ENCODE results near the gene PIK3CA.
"Not testable (repeated sequence)": the region's sequence is repeated elsewhere in the genome, so short reads cannot be mapped to it uniquely, and the experiment has no call there.

PIK3CA gene

DNA sequence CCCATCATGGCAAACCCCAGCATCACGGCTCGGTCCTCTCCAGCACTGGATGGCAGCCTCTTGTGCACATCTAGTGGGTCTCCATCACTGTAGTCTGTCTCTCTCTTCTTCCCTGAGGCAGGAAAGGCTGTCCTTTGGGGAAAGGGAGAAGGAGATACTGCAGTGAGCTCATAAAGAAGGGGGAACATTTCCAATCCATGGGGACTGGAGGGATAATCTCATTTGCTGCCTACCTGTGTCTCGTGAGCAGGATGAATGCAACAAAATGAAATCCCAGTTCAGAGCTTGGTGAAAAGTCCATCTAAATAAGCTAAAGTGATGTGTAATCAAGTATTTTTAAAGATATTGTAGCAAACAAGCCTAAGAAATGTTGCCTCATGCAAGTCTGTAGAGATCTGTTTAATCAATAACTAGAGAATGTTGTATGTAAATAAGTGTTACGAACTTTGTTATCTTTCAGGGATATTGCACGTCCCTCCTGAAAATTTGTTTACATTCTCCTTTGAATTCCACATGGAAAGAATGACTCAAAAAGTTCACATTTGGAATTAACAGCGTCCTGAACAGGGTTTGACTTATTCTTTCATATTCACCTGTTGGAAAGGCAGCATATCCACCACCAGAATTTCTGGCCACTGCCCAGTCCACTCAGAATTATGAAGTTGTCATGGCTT lies 102.8 kb downstream of the PIK3CA start, which contains the start of gene KCNMB3:
Gene KCNMB3, minus strand, starts transcription at position 312 of the 674 bp plus-strand sequence. Its CDS starts 124 bp downstream, at position 188.
- ATAC-seq (no peak), DNase-seq (no peak)
- Mint-ChIP-seq H3K36me3 (ENCODE audit: low read depth) (no peaks in the 10 kb centered on the region), H3K4me1 (no peaks in the 10 kb centered on the region), H3K27ac (no peak within 1 kb of the TSS), H3K27me3 (no peaks in the 10 kb centered on the region), H3K4me3 (no peak within 1 kb of the TSS), H3K9me3 (no peaks in the 10 kb centered on the region)

GRCh38 chr3:179256813-179257212 lies 108.7 kb downstream of the PIK3CA start:
- Mint-ChIP-seq H3K27ac (no peak overlapping the region), H3K4me1 (peaks cover 17% of the 10 kb centered on the region), H3K36me3 (ENCODE audit: low read depth) (no peaks in the 10 kb centered on the region), H3K9me3 (peaks cover 4% of the 10 kb centered on the region), H3K27me3 (no peaks in the 10 kb centered on the region), H3K4me3 (no peak overlapping the region)
- DNase-seq = no peak
- ATAC-seq = no peak

DNA sequence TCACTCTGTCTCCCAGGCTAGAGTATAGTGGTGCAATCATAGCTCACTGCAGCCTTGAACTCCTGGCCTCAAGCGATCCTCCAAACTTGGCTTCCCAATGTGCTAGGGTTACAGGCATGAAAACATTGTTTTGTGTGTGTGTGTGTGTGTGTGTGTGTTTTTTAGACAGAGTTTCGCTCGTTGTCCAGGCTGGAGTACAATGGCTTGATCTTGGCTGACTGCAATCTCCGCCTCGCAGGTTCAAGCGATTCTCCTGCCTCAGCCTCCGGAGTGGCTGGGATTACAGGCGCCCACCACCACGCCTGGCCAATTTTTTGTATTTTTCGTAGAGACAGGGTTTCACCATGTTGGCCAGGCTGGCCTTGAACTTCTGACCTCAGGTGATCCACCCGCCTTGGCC lies 109.6 kb downstream of the PIK3CA start:
- DNase-seq; H3K36me3 Mint-ChIP-seq (ENCODE audit: low read depth); H3K27me3 Mint-ChIP-seq; ATAC-seq; H3K4me3 Mint-ChIP-seq; H3K9me3 Mint-ChIP-seq; H3K27ac Mint-ChIP-seq: not testable (repeated sequence)
- peaks cover 22% of the 10 kb centered on the region for H3K4me1 Mint-ChIP-seq

DNA sequence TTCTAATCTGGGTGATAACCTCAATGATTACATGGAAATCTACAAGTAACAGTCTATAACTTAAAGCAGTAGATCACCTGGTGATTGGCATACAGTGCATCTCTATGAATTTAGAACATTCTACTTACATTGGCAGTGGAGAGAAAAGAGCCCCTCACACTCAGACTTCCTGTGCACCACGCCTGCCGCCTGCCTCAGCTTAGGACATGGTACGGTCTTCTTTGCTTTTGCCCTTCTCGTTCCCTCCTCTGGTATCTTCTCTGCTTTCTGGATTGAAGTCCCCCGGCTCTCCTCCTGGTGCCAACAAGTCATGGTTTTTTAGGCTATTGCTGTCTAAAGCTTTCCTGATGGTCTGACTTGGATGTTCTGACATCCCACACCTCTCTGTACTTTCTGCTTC lies 110.7 kb downstream of the PIK3CA start:
- ATAC-seq = no peak
- Mint-ChIP-seq H3K36me3 (ENCODE audit: low read depth) (no peaks in the 10 kb centered on the region), H3K27me3 (no peaks in the 10 kb centered on the region), H3K27ac (no peak overlapping the region), H3K4me3 (no peak overlapping the region), H3K4me1 (peaks cover 22% of the 10 kb centered on the region), H3K9me3 (peaks cover 4% of the 10 kb centered on the region)
- no peak for DNase-seq

DNA sequence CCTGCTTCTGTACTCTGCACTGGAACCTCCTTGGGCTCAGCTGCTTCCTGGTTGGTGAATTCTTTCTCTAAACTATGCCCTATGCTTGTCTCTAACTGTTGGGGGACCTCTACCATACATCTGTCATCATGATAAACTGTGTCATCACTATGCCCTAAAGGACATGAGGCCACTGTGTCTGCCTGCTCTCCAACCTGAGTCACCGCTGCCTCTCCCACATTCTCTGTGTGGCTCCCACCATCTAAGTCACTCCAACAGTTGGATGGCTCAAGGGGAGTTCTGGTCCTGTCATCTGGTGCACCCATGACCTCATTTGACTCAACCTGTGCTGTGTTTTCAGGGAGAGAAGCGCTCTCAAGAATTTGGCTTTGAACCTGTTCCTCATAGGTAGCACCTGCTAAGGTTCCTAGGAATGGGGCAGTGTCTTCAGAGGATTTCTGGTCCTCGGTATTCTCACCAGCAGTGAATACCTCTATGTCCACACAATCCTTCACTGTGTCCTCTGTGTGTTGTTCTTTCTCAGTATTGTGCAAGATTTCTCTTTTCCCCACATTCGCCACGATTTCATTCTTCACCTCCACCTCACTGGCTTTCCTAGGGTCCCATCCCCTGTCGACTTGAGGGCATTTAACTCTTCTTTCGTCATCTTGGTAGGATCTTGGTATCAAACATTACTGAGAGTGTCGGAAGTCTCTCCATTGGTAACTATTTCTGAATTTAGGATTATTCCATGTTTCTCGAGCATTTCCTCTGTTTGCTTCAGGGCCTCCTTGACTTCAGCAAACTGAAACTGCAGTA lies 112.0 kb downstream of the PIK3CA start:
- ATAC-seq = peak; percentile 70
- not testable (repeated sequence) for DNase-seq; H3K27me3 Mint-ChIP-seq; H3K9me3 Mint-ChIP-seq; H3K36me3 Mint-ChIP-seq (ENCODE audit: low read depth); H3K27ac Mint-ChIP-seq
- Mint-ChIP-seq H3K4me3 (peak overlapping the region; percentile 61), H3K4me1 (peaks cover 22% of the 10 kb centered on the region)

GRCh38 chr3:179260949-179261765 lies 113.0 kb downstream of the PIK3CA start:
- H3K9me3 Mint-ChIP-seq = peaks cover 4% of the 10 kb centered on the region
- no peaks in the 10 kb centered on the region for H3K27me3 Mint-ChIP-seq
- H3K36me3 Mint-ChIP-seq (ENCODE audit: low read depth) = no peaks in the 10 kb centered on the region
- peaks cover 27% of the 10 kb centered on the region for H3K4me1 Mint-ChIP-seq
- peak; percentile 66 for DNase-seq
- ATAC-seq = peak; percentile 86
- H3K27ac Mint-ChIP-seq = no peak overlapping the region
- peak overlapping the region; percentile 76 for H3K4me3 Mint-ChIP-seq

- H3K27ac Mint-ChIP-seq = no peak overlapping the region
- peaks cover 1% of the 10 kb centered on the region for H3K27me3 Mint-ChIP-seq
- ATAC-seq (no peak), DNase-seq (no peak)
- H3K4me1 Mint-ChIP-seq = peaks cover 29% of the 10 kb centered on the region
- peaks cover 4% of the 10 kb centered on the region for H3K9me3 Mint-ChIP-seq
- no peak overlapping the region for H3K4me3 Mint-ChIP-seq
- no peaks in the 10 kb centered on the region for H3K36me3 Mint-ChIP-seq (ENCODE audit: low read depth)
Measured at GRCh38 chr3:179263134-179263533, 115.0 kb downstream of the PIK3CA start.

- H3K9me3 Mint-ChIP-seq = peaks cover 4% of the 10 kb centered on the region
- peaks cover 29% of the 10 kb centered on the region for H3K4me1 Mint-ChIP-seq
- no peak for DNase-seq
- H3K27me3 Mint-ChIP-seq = peaks cover 1% of the 10 kb centered on the region
- H3K4me3 Mint-ChIP-seq = no peak overlapping the region
- no peaks in the 10 kb centered on the region for H3K36me3 Mint-ChIP-seq (ENCODE audit: low read depth)
- no peak overlapping the region for H3K27ac Mint-ChIP-seq
- ATAC-seq = no peak
Measured at GRCh38 chr3:179264449-179264848, 116.3 kb downstream of the PIK3CA start.

DNA sequence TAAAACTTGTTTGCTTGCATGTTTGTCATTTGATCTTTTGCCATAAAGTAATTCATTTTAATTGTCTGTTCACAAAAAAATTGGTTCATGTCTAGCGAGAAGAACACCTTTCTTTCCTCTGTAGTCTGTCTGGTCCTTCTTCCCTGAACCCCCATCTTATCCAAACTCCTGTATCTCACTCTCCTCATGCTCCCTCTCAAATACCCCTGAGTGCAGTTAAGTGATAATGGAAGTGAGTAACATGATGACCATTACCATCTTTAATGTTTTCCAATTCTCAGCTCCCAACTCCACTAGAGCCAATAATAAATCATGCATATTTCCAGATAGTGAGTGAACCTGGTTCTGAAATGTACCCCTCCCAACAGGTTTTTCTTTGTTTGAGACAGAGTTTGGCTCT lies 116.9 kb downstream of the PIK3CA start:
- ATAC-seq = no peak
- Mint-ChIP-seq H3K4me1 (peaks cover 25% of the 10 kb centered on the region), H3K36me3 (ENCODE audit: low read depth) (no peaks in the 10 kb centered on the region), H3K4me3 (no peak overlapping the region), H3K9me3 (peaks cover 4% of the 10 kb centered on the region), H3K27me3 (peaks cover 1% of the 10 kb centered on the region), H3K27ac (no peak overlapping the region)
- no peak for DNase-seq

DNA sequence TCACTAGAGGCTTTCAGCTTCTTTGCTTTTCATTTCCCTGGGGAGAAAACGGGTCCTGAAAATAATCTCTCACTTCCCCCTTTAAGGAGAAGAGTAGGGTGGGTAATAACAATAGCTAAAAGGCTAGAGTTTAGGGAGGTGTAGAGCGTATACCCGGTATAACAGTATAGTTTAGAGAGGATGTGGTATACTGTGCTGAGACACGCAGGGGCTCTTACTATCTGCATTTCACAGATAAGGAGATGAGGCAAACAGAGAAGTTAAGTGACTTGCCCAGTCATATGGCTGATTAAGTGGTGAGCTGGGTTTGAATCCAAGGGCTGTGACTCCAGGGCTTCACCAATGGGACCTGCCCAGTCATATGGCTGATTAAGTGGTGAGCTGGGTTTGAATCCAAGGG lies 117.7 kb downstream of the PIK3CA start:
- ATAC-seq = peak; percentile 32
- H3K27ac Mint-ChIP-seq = no peak overlapping the region
- peaks cover 17% of the 10 kb centered on the region for H3K4me1 Mint-ChIP-seq
- DNase-seq = no peak
- no peak overlapping the region for H3K4me3 Mint-ChIP-seq
- no peaks in the 10 kb centered on the region for H3K9me3 Mint-ChIP-seq
- peaks cover 1% of the 10 kb centered on the region for H3K27me3 Mint-ChIP-seq
- H3K36me3 Mint-ChIP-seq (ENCODE audit: low read depth) = no peaks in the 10 kb centered on the region

GRCh38 chr3:179266701-179267211 lies 118.6 kb downstream of the PIK3CA start:
- peaks cover 1% of the 10 kb centered on the region for H3K27me3 Mint-ChIP-seq
- no peaks in the 10 kb centered on the region for H3K36me3 Mint-ChIP-seq (ENCODE audit: low read depth)
- H3K9me3 Mint-ChIP-seq = no peaks in the 10 kb centered on the region
- H3K4me1 Mint-ChIP-seq = peaks cover 12% of the 10 kb centered on the region
- no peak overlapping the region for H3K4me3 Mint-ChIP-seq
- no peak for ATAC-seq
- no peak for DNase-seq
- H3K27ac Mint-ChIP-seq = no peak overlapping the region

DNA sequence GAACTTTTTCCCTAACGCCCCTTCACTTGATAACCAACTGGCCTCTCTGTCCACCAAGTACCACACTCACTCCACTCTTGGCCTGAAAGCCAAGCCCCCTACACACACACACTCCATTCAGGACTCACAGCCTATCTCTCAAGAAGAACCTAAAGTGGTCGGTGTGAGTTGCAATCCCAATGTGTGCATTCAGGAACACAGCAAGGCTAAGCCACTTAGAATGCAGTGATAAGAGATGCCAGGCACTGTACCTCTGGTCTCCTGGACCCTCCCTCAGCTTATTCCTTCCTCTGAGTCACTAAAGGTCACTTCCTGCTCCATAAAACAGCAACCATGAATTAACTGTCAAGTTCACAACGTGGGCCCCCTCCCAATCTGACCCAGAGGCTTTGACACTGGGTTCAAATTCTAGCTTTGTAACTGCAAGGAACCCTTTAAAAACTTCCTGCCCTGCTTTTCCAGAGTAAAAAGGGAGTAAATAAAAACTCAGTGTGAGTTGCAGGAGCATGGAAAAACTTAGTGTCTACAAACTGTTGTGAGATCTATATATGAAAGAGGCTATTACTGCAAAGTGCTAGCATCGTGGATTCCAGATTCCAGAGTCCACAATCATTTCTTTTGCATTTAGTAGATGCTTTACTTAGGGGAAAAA lies 120.4 kb downstream of the PIK3CA start:
- no peak overlapping the region for H3K4me3 Mint-ChIP-seq
- DNase-seq (no peak), ATAC-seq (no peak)
- peaks cover 6% of the 10 kb centered on the region for H3K4me1 Mint-ChIP-seq
- no peaks in the 10 kb centered on the region for H3K36me3 Mint-ChIP-seq (ENCODE audit: low read depth)
- H3K27ac Mint-ChIP-seq = no peak overlapping the region
- H3K27me3 Mint-ChIP-seq = peaks cover 1% of the 10 kb centered on the region
- no peaks in the 10 kb centered on the region for H3K9me3 Mint-ChIP-seq

DNA sequence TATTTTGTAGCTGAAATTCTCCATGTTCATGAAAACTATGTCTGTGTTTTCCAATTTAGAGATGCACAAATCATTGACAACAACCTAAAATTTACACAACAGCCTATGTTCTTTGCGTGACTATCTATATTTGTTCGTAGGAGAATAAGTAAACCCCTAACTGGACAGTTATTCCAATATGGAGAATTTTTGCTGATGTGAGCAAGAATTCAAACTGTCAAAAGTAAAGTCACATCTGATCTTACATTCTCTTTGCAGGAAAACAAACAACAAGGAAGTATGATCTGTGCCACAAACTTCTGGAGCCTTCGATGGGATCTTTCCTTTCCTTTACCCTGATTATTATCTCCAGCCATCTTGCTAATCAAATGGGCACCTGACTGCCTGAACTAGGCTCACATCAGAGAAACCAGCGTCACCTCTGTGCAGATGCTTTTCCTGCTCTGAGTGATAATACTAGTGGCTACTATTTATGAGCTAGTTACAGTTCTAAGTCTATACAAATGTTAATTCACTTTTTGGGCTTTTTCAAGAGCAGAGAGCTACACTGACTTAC lies 121.1 kb downstream of the PIK3CA start:
- DNase-seq (no peak), ATAC-seq (no peak)
- Mint-ChIP-seq H3K4me3 (no peak overlapping the region), H3K27me3 (peaks cover 1% of the 10 kb centered on the region), H3K9me3 (no peaks in the 10 kb centered on the region), H3K36me3 (ENCODE audit: low read depth) (no peaks in the 10 kb centered on the region), H3K27ac (no peak overlapping the region), H3K4me1 (peaks cover 6% of the 10 kb centered on the region)

GRCh38 chr3:179272385-179272784 lies 124.2 kb downstream of the PIK3CA start:
- H3K4me3 Mint-ChIP-seq = no peak overlapping the region
- H3K36me3 Mint-ChIP-seq (ENCODE audit: low read depth) = no peaks in the 10 kb centered on the region
- H3K27me3 Mint-ChIP-seq = no peaks in the 10 kb centered on the region
- peak overlapping the region; percentile 15 for H3K27ac Mint-ChIP-seq
- no peaks in the 10 kb centered on the region for H3K9me3 Mint-ChIP-seq
- ATAC-seq (no peak), DNase-seq (no peak)
- H3K4me1 Mint-ChIP-seq = no peaks in the 10 kb centered on the region
